ENCODE measurements around the gene AP1B1.

Gene AP1B1

DNA sequence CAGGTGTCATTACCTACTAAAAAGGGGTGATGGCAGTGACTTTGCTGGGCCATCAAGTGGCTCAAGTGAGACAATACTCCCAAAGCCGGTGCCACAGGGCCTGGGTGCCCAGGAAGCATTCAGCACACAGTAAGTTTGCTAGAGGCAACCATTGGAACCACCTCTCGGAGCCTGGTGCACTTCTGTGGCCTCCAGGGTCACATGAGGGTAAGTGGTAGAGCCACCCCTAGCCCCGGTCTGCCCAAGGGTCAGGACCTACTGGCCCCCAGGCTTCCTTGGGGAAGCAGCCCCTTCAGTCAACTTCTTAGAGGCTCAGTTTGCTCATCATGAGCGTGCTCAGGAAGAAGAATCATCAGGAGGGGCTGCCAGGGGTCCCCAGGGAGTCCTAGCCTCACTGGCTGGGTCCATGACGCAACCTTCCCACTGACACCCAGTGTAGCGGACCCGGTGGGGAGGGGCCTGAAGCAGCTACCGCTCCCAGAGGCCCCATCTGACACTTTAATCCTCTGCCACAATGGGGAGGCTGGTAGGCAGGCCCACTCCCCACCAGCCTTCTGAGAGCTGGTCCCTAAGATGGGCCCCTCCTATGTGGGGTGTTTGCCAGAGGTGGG, 55.4 kb downstream of the AP1B1 start:
- DNase-seq (ENCODE audit: low read depth, low spot score): no peak

DNA sequence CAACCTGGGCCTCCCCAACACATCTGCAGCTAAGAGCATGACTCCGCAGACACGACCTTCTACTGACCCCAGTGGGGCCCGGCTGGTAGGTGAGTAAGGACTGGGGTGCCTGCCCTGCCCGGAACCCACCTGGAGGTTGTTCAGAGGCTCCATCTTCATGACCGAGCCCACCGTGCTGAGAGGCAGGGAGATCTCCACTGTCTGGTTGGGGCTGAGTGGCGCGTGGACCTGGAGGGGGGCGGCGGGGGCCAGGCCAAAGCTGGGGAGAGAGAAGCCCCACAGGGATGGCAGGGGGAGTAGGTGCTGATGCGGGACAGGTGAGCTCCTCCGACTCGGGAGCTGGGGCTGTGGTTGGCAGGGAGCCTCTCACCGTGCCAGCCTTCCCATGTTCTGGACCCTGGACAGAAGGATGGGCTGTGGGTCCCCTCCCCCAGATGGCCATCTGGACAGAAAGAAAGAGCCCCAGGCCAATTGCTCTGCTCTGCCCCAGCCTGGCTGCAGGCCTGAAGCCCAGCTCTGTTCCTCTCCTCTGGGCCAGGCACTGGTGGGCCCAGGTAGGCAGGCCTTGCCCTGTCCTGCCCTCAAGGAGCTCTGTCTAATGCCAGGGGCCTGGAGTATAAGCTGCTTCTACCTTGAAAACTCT, 56.6 kb downstream of the AP1B1 start:
- DNase-seq (ENCODE audit: low read depth, low spot score): no peak

- DNase-seq (ENCODE audit: low read depth, low spot score): no peak
These were observed 57.2 kb downstream of the AP1B1 start for GRCh38 chr22:29331213-29331612.

DNA sequence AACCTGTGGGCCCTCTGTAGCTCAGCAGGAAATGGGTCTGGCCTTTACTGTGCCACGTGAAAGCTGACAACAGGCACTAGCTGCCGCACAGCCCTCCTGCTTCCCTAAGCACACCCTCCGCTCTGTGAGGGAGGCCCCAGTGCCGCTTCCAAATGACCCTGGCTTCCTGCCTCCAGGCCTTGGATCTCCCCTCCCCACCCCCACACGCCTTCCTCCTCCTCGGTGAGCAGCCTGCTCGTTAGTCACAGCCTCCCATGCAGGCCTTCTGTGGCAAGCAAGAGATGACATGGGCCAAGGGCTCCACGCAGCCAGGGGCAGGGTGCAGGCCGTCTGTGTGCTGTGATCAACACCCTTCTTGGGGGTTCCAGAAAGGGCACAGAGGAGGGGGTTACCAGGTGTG, 57.6 kb downstream of the AP1B1 start:
- DNase-seq (ENCODE audit: low read depth, low spot score): no peak

DNA sequence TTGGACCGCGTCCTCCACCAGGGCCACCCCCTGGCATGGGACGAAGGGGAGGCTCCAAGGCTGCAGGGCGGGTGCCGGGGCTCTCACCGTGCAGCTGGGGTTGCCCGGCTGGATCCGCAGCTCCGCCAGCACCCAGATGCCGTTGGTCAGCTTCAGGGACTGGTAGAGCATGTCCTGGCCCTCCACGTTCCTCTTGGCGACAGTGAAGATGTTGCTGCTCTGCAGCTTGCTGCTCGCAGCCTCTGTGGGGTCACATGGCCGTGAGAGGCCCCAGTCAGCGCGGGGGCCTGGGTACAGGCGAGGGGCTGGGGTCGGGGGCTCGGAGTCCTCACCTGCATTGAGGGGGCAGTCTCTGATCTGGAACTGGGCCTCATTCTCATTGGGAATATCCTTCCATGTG, 58.1 kb downstream of the AP1B1 start:
- no peak for DNase-seq (ENCODE audit: low read depth, low spot score)

GRCh38 chr22:29329581-29329980, 58.8 kb downstream of the AP1B1 start:
- DNase-seq (ENCODE audit: low read depth, low spot score): no peak

- DNase-seq (ENCODE audit: low read depth, low spot score): no peak
These were observed 59.5 kb downstream of the AP1B1 start for GRCh38 chr22:29328566-29329500.

DNA sequence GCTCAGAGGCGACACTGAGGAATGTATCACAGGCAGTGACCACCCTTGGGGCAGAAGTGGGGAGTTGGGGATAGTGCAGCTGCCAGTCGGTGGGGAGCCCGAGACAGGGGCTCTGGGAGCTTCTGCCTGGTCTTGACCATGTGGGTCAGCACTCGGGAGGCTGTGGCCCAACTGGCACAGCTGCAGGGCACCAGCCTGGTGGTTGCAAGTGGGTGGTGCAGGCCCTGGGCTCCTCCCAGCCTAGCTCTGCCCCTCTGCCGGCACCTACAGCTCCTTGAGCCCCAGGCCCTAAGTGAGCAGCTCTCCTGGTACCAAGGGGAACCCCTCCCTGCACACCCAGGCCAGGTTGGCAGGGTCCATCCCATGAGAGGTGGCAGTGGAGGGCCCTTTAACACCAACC, 60.3 kb downstream of the AP1B1 start:
- DNase-seq (ENCODE audit: low read depth, low spot score): no peak

DNA sequence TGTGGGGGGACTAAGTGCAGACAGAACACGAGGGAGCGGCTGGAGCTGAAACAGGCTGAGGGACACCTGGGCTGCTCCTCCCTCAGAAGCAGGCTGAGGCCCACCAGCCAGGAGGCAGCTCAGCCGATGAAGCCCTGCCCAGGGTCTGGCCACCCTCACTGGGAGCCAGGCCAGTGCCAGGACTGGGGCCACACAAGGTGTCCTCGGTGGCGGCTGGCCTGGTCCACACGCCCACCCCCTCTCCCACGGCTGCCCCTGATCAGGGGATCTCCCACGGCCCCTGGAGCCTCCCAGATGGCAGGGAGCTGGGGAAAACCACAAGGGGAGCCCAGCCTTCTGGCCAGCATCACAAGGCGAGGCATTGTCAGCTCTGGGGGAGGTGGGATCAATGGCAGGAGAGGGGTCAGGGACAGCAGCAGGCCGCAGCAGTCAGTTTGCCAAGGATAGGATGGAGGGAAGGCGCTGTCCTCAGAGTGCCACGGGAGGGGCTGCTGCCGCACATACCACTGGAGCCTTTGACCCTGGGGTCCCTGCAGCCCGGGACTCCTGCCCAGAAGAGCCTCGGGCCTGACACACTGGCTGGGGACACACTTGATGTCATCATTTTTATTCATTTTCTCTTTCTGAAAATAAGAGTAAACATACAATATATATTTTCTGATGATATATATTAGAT, 61.1 kb downstream of the AP1B1 start:
- no peak for DNase-seq (ENCODE audit: low read depth, low spot score)

GRCh38 chr22:29326481-29326880, 61.9 kb downstream of the AP1B1 start:
- DNase-seq (ENCODE audit: low read depth, low spot score): no peak

GRCh38 chr22:29325785-29326315, 62.5 kb downstream of the AP1B1 start:
- no peak for DNase-seq (ENCODE audit: low read depth, low spot score)

- no peak for DNase-seq (ENCODE audit: low read depth, low spot score)
These were observed 63.0 kb downstream of the AP1B1 start for GRCh38 chr22:29325356-29325755.

GRCh38 chr22:29323641-29324040, 64.7 kb downstream of the AP1B1 start:
- no peak for DNase-seq (ENCODE audit: low read depth, low spot score)

GRCh38 chr22:29320546-29320945, 67.8 kb downstream of the AP1B1 start:
- no peak for DNase-seq (ENCODE audit: low read depth, low spot score)

- DNase-seq (ENCODE audit: low read depth, low spot score): no peak
These were observed 69.3 kb downstream of the AP1B1 start for GRCh38 chr22:29319072-29319471.

GRCh38 chr22:29317827-29318454, 70.4 kb downstream of the AP1B1 start:
- no peak for DNase-seq (ENCODE audit: low read depth, low spot score)

GRCh38 chr22:29316141-29316828, 72.1 kb downstream of the AP1B1 start:
- no peak for DNase-seq (ENCODE audit: low read depth, low spot score)

DNA sequence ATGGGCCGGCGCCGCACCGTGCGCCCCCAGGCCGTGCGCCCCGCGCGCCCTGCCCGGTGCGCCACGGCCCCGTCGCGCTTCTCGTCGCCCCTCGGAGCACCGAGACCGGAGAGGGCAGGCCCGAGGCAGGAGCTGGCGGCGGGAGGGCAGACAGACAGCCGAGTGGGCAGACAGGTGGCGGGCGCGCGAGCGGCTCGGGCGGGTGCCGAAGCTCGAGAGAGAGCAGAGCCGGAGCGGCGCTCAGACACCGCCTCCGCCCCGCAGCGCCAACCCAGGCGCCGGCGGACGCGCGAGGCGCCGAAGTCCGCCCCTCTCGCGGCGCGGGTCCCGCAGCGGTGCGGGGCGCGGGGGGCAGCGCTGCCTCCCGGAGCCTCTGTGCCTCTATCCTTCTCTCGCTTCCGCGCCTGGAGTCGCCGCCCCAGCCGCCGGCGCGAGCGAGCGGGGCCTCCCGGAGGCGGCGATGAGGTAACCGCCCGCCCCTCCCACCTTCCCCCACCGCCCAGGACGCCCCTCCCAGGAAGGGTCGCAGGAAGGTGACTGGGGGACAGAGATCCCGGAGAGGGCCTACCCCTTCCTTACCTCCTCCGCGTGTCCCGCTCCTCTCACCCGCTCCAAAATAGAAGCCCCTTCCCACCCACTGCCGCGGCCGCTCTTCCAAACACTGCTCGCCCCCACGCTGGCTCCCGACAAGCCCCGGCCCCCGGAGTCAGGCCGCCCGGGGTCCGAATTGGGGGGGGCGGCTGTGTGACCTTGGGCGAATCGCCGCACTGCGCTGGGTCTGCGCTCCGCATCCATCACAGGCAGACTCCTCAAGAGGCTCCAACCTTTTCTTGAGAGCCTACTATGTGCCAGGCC, 72.9 kb downstream of the AP1B1 start, which contains the start of gene RASL10A:
TSS of gene RASL10A (minus strand) at position 412 of the 855 bp plus-strand sequence. CDS start 451 bp downstream, outside the sequence.
- no peak for DNase-seq (ENCODE audit: low read depth, low spot score)

GRCh38 chr22:29314537-29315285, 73.7 kb downstream of the AP1B1 start:
- DNase-seq (ENCODE audit: low read depth, low spot score): no peak

All from brain pericyte (primary cell).